Stimulated activated CD4-positive, alpha-beta T cell treated with anti-CD3 and anti-CD28 coated beads, Interleukin-12 subunit alpha, Interleukin-12 subunit beta, amount 100 ng/mL, for 4 hours (primary cell): Measurements from ENCODE around the gene HMSD.

Source experiments
- DNase-seq: peaks from one replicate; pipeline ENCODE4 v3.0.0-alpha.2; 2020

Gene HMSD

GRCh38 chr18:63960891-63961290 is 11.8 kb downstream of the HMSD start:
- no peak for DNase-seq

DNA sequence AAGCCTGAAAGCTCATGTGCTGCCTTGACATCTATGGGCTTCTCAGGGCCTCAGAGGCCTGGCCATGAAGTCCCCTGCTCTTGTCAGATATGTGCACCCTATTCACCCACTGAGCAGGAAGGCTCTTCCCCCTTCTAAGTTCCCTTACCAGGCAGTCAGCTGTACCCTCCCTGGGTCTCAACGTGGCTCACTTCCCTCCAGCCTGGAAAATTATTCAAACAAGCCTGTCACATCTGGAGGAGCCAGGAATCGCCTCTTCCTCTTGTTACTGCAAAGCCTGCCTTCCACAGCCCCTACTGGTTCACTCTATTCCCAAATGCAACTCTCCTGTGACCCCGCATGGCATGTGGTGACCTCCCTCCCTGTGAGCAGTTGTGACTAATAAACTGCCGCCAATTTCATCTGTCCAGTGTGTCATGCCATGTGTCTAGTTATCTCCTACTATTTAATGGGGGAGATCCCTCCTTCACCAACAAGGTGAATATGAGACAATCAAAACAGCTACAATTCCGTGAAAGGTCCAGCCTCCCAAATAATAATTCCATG is 12.4 kb downstream of the HMSD start:
- no peak for DNase-seq

- DNase-seq, result no peak
Measured at GRCh38 chr18:63962137-63962536, 13.0 kb downstream of the HMSD start.

- peak; percentile 21 for DNase-seq
Measured at GRCh38 chr18:63963615-63964256, 14.6 kb downstream of the HMSD start.

GRCh38 chr18:63964908-63965307 is 15.8 kb downstream of the HMSD start:
- no peak for DNase-seq

DNA sequence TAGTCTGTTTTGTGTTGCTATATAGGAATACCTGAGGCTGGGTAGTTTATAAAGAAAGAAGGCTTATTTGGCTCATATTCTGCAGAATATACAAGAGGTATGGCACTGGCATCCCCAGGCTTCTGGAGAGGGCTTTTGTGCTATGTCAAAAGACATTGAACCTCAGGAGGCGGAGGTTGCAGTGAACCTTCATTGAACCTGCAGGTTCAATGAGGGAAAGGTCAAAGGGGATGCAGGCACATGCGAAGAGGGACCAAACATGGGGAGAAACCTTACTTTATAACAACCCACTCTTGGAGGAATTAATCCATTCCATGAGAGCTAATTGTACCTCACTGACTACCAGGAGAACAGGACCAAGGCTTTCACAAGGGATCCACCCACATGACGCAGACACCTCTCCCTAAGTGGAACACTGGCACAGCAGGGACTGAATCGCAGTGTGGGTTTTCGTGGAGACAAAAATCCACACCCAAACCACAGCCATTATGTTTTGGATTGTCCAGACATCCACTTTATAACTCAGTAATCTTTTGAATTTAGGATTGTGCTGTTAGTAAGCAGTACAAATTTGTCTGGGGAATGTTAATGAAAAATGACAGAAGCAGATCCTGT is 16.7 kb downstream of the HMSD start:
- DNase-seq, result no peak

DNA sequence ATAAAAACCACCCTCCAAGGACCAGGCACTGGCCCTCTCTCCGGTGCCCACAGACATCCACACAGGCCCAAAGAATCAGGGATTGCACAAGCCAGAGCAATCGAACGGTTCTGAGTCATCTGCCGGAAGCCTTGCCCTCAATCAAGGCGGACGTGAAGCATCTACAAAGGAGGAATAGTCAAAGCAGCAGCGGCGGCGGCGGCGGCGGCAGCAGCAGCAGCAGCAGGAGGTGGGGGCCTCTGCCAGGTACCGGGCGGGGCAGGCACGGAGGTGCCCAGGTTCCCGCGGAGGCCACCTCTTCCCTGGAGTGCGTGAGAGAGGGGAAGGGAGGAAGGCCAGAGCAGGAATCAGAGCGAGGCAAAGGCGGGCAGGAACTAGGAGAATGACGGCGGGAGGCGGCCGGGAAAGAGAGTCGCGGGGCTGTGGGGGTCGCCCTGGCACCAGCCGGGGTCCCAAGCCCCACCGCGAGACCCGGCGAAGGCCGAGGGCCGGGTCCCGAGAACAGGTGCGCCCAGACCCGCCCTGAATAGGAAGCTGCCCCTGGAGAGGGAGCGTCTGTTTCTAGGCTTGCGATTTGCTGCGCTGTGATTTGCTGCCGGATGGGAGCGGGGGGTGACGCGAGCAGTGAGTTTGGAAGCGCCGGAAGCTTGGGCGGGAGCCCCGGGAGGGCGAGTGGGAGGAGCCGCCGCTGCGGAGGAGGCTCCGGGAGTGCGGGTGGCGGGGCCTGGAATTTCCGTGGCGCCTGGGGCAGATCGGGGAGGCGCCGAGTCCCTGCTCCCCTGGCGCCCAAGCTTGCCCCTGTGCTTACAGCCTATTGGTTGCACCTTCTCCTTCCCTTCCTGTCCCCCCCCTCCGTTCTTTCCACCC is 21.1 kb downstream of the HMSD start, which contains the start of gene SERPINB8:
Gene SERPINB8 (plus strand): TSS at position 140 of the 867 bp plus-strand sequence. CDS start 8,228 bp downstream, outside the sequence.
- DNase-seq, result peak; percentile 73

DNA sequence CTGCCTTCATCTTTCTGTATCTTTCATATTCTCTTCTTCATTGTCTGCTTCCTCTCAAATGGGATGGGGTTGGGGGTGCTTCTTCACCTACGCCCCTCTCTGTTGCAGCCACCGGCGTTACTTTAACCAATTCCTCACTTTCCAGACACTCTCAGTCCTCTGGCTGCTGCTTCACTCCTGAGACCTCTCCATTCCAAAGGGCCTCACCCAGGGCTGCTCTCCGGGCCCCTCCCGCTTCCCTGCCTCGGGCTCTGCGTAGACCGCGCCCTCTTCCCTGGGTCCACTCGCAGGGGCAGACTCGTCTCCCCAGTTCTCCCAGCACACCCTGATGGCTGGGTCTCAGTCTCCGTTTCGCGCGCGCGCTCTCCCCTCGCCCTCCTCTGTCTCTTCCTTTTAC is 21.7 kb downstream of the HMSD start:
- DNase-seq, result no peak

DNA sequence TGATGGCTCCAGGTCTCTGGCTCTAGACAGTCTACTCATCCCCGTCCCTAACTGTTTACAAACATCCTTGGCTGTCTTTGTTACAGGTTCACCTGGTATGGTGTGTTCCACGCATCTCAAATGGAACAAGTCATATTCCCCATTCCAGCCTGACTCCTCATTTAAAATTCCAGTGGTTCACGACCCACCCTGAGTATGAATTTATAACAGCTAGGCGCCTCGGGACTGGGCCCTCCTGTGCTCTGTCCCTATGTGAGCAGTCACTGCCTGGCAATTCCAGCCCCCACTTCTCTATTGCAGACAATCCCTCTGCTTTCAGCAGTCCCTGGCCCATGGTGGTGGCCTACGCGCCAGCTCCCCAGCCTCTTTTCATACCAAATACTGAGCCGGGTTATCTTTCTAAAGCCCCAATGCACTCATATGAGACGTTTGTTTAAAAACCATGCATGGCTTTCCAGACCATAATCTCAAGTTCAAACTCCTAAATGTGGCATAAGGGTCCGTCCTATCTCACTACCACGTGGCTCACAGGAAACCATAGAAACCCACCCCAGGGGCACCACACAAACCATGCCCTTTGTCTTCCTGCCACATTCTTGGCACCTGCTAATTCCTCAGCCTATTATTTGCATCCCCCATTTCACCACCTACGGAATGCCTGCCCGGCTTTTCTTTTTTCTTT is 22.4 kb downstream of the HMSD start:
- DNase-seq, result no peak

DNA sequence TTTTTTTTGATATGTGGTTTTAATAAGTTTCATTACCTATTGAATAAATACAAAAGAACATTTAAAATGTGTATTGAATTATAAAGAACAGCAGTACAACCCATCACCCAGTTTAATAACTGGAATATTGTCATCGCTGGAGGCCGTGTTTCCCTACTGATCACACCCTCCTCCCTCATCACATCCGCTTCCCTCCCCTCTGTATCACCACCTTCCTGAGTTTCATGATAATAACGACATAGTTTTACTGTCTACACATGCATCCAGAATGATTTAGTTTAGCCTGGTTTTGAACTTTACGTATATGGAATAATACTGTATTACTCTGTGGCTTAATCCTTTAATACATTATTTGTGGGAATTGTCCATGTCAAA is 22.9 kb downstream of the HMSD start:
- DNase-seq, result no peak

- no peak for DNase-seq
Measured at GRCh38 chr18:63974991-63975390, 25.9 kb downstream of the HMSD start.

DNA sequence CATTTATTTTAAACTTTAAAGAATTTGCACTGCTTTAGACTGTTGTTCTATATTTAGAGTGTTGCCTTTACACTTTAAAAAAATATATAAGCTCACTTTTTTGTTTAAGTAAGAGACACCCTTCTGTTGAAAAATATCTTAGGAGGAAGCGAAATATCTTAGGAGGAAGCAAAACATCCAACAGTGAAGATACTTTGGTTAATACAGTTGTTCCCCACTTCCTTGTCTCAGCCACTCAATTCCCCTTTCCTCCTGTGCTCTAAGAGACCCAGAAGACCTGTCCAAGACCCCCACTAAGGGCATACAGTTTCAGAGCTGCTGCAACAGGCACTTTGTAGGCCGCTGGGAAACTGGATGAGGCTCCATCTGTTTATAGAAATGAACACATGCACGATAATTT is 26.5 kb downstream of the HMSD start:
- DNase-seq, result no peak

DNA sequence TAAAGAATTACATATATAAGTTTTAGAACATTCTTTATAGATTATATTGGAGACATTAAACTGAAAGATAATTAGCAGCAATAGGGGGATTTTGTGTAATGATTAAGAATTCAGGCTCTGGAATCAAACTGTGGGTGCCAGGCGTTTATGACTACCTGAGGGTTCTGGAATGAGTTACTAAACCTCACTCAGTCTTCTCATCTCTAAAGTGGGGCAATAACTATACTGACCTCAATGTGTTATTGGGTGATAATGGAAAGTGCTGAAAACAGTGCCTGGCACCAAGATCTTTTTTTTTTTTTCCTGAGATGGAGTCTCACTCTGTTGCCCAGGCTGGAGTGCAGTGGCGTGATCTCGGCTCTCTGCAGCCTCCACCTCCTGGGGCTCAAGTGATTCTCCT is 27.9 kb downstream of the HMSD start:
- DNase-seq, result no peak

GRCh38 chr18:63979409-63979920 is 30.4 kb downstream of the HMSD start:
- DNase-seq, result no peak

DNA sequence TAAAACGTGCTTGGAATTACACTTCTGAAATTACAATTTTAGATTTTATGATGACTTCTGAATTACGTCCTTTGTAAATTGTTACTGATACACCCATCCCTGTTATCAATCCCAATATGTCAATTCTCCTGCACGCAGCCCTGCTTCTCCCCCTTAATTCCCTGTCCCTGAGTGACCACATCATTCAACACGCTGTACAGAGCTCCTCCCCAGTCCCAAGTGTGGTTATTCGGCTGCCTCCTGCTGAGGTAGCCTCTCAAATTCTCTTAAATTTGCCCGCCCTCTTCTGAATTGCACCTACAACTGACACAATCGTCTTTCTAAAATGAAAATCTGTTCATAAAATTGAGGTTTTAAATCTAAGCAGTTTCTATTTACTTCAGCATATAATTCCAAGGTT is 30.9 kb downstream of the HMSD start:
- no peak for DNase-seq

DNA sequence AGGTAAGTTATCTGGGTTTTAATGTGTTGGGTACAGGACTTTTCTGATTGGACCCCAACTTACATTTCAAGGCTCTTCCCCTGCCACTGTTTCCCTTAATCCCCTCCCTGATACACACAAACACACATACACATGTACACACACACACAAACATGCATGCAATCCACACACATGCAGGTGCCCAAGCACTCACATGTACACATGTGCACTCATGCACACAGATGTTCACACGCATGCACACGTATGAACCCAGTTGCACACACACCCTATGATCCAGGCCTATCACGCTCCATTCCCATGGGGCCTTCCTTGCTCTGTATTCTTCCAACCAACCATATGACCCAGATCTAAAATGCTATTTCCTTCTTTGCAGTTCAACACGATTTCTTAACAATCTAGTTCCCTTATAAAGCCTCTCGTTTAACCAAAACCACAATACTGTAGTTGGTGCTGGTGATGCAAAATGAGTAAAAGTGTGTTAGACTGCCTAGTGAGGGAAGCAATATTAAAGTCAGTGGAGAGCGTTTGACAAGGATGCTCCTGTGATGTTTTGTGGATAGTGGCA is 31.9 kb downstream of the HMSD start:
- no peak for DNase-seq

DNA sequence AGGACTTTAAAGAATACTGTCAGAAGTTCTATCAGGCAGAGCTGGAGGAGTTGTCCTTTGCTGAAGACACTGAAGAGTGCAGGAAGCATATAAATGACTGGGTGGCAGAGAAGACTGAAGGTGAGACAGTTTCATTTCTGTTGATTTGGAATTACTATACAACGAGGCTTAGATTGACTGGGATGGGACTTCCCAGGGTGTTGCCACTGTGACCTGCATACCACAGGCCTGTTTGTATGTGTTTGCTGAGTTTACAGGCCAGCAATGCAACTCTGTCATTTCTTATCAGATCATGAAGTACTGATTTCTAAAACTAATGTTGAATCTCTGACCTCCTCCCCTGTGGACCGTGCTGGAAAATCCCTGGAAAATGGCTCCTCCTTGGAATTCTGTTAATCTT is 32.6 kb downstream of the HMSD start:
- DNase-seq, result no peak

- no peak for DNase-seq
Measured at GRCh38 chr18:63982361-63982760, 33.3 kb downstream of the HMSD start.

DNA sequence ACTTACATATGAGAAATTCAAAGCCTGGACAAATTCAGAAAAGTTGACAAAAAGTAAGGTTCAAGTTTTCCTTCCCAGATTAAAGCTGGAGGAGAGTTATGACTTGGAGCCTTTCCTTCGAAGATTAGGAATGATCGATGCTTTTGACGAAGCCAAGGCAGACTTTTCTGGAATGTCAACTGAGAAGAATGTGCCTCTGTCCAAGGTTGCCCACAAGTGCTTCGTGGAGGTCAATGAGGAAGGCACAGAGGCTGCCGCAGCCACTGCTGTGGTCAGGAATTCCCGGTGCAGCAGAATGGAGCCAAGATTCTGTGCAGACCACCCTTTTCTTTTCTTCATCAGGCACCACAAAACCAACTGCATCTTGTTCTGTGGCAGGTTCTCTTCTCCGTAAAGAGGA is 37.8 kb downstream of the HMSD start:
- no peak for DNase-seq

- DNase-seq, result no peak
Measured at GRCh38 chr18:63987743-63988142, 38.6 kb downstream of the HMSD start.

DNA sequence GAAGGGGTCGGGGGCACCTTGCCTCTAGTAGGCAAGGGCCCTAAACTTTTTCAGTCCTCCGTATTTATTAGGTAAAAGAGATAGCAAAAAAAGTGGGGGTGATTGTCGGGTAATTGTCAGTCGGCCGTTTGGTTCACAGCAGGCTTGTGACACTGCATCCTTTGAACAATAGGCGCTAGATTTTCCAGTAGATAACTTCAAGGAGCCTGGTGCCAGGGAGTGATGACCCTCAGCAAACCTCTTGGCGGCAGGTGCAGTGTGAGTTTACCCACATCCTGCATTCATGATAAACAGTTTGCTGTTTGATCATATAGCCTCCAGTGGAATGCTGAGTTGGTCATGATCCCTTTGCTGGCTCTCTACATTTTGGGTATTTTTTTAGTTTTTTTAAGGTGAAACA is 43.6 kb downstream of the HMSD start:
- DNase-seq, result no peak

DNA sequence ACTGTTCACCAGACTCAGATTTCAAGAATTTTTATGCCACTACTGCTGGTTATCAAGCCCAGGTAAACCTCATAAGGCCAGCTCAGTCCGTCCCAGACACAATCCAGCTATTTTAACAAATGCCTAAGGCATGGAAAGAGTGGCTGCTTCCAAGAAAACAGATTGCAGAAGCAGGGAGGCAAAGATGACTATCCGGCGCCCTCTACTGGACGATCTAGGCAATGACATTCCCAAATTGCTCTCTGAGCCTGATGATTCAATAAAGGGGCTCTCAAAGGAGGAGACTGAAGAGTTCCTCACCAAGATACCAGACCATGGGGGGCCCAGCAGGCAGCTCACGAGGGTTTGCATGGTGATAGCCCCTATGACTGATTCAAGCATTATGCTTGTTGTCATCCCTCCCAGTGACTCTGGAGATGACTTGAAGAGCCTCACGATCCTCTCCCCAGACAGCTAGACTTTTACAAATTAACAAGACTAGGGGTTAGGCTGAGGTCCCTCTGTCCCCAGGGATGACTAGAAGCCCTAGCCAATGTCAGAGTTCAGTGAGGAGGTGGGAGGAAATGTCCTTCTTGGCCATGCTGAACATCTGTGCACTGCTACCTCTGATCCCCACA is 45.8 kb downstream of the HMSD start:
- DNase-seq, result peak; percentile 24
